Duodenal mucosa (tissue), 2 donors: ENCODE measurements around the gene TNRC18.
"Not testable (repeated sequence)": the region's sequence is repeated elsewhere in the genome, so short reads cannot be mapped to it uniquely, and the experiment has no call there.

Source experiments
- H3K27ac ChIP-seq: one replicate; pipeline ENCODE4 v1.7.0; 2013; ENCODE audit warnings: low read depth, low read length
- H3K27me3 ChIP-seq, 2 donors: one replicate each; pipeline ENCODE4 v1.7.0; 2013; ENCODE audit warnings: low read length in 2 of 2, control low read depth in 1 of 2; ENCODE audit not compliant: insufficient read depth in 2 of 2, control insufficient read depth in 1 of 2
- H3K36me3 ChIP-seq, 2 donors: one replicate each; pipeline ENCODE4 v1.7.0; 2013; ENCODE audit warnings: low read length in 2 of 2, control low read depth in 1 of 2; ENCODE audit not compliant: insufficient read depth in 2 of 2, control insufficient read depth in 1 of 2
- H3K4me1 ChIP-seq, 2 donors: one replicate each; pipeline ENCODE4 v1.7.0; 2013; ENCODE audit warnings: low read length in 2 of 2, control low read depth in 1 of 2; ENCODE audit not compliant: insufficient read depth in 2 of 2, control insufficient read depth in 1 of 2
- H3K4me3 ChIP-seq, 2 donors: one replicate each; pipeline ENCODE4 v1.7.0; 2013; ENCODE audit warnings: low read length in 2 of 2, low read depth in 1 of 2
- H3K9ac ChIP-seq, 2 donors: one replicate each; pipeline ENCODE4 v1.7.0; 2013; ENCODE audit warnings: low read length in 2 of 2, low read depth in 1 of 2
- H3K9me3 ChIP-seq, 2 donors: one replicate each; pipeline ENCODE4 v1.7.0; 2013; ENCODE audit warnings: low read length in 2 of 2, control low read depth in 1 of 2; ENCODE audit not compliant: control insufficient read depth in 1 of 2

The TNRC18 gene

GRCh38 chr7:5323800-5324781 is 99.5 kb downstream of the TNRC18 start:
- H3K9me3 ChIP-seq, H3K27me3 ChIP-seq, H3K9ac ChIP-seq, H3K27ac ChIP-seq, H3K4me1 ChIP-seq, H3K4me3 ChIP-seq: not testable (repeated sequence)
- H3K36me3 ChIP-seq, result peaks cover 4 to 56% of the 10 kb centered on the region in 2 donors

DNA sequence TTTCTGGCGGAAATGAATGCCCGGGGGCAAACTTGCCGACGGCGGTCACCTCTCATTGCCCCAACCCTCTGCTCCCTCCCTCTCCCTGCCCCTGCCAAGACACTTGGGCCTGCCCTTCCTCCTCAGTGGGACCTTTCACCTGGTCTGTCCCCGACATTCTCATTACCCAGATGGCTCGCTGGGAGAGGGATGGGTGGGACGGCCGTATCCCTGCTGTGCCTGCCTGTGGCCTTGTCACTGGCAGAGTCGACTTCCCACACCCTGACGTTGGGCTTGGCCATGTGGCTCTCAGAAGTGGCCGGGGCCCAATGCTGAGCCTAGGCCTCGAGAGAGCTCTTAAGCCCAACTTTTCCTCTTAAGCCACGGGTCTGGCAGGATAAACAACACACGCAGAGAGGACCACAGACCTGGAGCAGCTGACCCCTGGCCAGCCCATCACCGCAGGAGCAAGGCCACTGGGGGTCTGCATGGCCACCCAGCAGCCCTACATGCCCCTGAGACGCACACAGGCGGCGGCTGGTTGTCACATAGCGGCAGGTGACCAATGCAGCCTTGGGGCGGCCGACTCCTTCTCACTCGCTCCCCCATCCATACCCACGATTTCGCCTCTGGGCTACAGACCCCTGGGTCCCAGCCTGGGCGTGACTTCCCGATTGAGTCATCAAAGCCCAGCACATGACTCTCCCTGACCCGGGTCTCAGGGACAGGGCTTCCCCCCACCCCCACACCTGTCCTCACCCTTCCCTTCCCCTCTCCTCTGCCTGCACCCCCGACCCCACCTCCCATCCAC is 100.8 kb downstream of the TNRC18 start:
- H3K36me3 ChIP-seq, result peaks cover 9 to 57% of the 10 kb centered on the region in 2 donors
- H3K27me3 ChIP-seq, result no peaks in the 10 kb centered on the region
- H3K4me1 ChIP-seq, result no peaks in the 10 kb centered on the region
- H3K9ac ChIP-seq, result no peak overlapping the region
- no peak overlapping the region for H3K27ac ChIP-seq
- no peak overlapping the region for H3K4me3 ChIP-seq
- H3K9me3 ChIP-seq, result no peaks in the 10 kb centered on the region

DNA sequence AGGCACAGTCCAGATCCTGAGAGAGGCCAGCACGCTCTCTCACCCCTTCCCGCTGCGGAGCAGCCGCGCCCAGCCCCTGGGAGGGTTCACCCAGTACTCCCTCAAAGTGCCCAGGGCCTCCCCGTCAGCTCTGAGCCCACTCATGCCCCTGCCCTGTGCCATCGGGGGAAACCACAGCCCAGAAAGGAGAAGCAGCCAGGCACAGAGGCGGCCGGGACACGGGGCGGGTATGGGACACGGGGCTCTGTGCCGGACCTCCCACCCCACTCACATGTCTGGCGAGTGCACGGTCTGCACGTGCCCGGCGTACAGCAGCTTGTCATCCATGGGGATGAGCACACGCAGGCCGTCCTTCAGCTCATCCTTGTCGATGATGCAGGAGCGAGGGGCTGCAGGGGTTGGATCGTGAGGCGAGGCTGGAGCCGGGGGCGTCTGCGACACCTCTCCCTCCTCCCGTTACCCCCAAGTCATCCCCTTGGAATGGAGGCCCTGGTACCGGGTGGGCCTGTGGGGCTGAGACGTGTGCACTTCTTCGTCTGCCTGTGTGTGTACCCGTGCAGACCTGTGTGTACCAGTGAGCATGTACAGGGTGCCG is 102.7 kb downstream of the TNRC18 start:
- Histone ChIP-seq H3K27me3 (no peaks in the 10 kb centered on the region), H3K4me3 (no peak overlapping the region), H3K9me3 (no peaks in the 10 kb centered on the region), H3K9ac (no peak overlapping the region), H3K4me1 (no peaks in the 10 kb centered on the region), H3K36me3 (peaks cover 9 to 57% of the 10 kb centered on the region in 2 donors), H3K27ac (no peak overlapping the region)

DNA sequence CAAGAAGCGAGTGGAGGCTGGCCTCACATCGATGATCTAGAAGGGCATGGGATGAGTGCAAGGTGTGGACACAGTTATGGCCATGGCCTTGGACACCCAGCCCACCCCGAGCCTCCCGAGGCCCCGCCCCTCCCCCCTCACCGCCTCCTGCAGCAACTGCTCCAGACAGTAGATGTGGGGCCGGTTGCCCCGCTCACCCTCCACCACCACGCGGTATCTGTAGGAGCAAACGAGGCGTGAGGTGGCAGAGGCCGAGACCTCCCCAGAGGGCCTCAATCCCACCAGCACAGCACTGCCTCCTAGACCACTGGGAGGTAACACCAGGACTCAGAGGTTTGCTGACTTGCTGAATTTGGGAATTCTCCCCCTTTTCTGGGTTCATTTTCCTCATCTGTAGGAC is 103.2 kb downstream of the TNRC18 start:
- H3K9me3 ChIP-seq, result no peaks in the 10 kb centered on the region
- no peak overlapping the region for H3K27ac ChIP-seq
- H3K9ac ChIP-seq, result no peak overlapping the region
- H3K36me3 ChIP-seq, result peaks cover 9 to 60% of the 10 kb centered on the region in 2 donors
- no peak overlapping the region for H3K4me3 ChIP-seq
- H3K27me3 ChIP-seq, result no peaks in the 10 kb centered on the region
- H3K4me1 ChIP-seq, result no peaks in the 10 kb centered on the region

DNA sequence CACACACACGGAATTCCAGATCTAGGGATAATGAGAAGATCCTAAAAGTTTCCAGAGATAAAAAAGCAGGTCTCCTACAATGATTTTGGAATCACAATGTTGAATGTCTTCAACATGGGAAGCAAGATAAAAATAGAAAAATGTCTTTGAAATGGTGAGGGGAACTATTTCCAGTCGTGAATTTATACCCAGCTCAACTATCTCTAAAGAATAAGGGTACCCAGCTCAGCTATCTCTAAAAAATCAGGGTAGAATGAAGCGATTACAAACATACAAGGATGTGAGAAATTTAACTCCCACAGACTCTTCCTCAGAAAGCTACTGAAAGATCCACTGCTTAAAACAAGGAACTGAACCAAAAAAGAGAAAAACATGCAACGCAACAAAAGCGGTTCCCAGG is 105.0 kb downstream of the TNRC18 start:
- H3K4me3 ChIP-seq, H3K4me1 ChIP-seq, H3K27me3 ChIP-seq, H3K9me3 ChIP-seq, H3K27ac ChIP-seq, H3K9ac ChIP-seq: not testable (repeated sequence)
- H3K36me3 ChIP-seq, result peaks cover 9 to 56% of the 10 kb centered on the region in 2 donors

DNA sequence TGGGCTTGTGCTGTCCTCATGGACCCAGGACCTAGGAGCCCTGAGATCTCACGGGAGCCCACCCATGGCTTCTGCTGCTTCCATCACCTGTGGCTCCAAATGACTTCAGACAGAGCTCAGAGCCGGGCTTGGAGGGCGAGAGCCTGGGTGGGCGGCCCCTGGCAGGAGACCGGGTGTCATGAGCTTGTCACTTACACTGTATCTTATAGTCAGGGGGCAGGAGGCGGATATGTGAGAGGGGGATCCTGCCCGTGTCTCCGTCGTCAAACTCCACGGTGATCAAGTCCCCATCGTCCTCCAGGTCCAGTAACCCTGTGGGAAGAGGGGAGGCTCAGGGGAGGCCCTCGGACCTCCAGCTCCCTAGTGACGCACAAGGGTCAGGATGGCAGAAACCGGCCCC is 107.9 kb downstream of the TNRC18 start:
- Histone ChIP-seq H3K9ac (no peak overlapping the region), H3K4me3 (no peak overlapping the region), H3K36me3 (peaks cover 9 to 49% of the 10 kb centered on the region in 2 donors), H3K27me3 (no peaks in the 10 kb centered on the region), H3K27ac (no peak overlapping the region), H3K9me3 (no peaks in the 10 kb centered on the region), H3K4me1 (no peaks in the 10 kb centered on the region)

- H3K36me3 ChIP-seq, result peaks cover 11 to 44% of the 10 kb centered on the region in 2 donors
- no peak overlapping the region for H3K9ac ChIP-seq
- H3K4me1 ChIP-seq, result no peaks in the 10 kb centered on the region
- H3K9me3 ChIP-seq, result no peaks in the 10 kb centered on the region
- no peak overlapping the region for H3K4me3 ChIP-seq
- H3K27ac ChIP-seq, result no peak overlapping the region
- H3K27me3 ChIP-seq, result no peaks in the 10 kb centered on the region
Measured at GRCh38 chr7:5314864-5315263, 108.8 kb downstream of the TNRC18 start.

- peaks cover 6 to 38% of the 10 kb centered on the region in 2 donors for H3K36me3 ChIP-seq
- not testable (repeated sequence) for H3K4me1 ChIP-seq, H3K4me3 ChIP-seq, H3K9me3 ChIP-seq, H3K27ac ChIP-seq, H3K27me3 ChIP-seq, H3K9ac ChIP-seq
Measured at GRCh38 chr7:5313076-5313885, 110.4 kb downstream of the TNRC18 start.

DNA sequence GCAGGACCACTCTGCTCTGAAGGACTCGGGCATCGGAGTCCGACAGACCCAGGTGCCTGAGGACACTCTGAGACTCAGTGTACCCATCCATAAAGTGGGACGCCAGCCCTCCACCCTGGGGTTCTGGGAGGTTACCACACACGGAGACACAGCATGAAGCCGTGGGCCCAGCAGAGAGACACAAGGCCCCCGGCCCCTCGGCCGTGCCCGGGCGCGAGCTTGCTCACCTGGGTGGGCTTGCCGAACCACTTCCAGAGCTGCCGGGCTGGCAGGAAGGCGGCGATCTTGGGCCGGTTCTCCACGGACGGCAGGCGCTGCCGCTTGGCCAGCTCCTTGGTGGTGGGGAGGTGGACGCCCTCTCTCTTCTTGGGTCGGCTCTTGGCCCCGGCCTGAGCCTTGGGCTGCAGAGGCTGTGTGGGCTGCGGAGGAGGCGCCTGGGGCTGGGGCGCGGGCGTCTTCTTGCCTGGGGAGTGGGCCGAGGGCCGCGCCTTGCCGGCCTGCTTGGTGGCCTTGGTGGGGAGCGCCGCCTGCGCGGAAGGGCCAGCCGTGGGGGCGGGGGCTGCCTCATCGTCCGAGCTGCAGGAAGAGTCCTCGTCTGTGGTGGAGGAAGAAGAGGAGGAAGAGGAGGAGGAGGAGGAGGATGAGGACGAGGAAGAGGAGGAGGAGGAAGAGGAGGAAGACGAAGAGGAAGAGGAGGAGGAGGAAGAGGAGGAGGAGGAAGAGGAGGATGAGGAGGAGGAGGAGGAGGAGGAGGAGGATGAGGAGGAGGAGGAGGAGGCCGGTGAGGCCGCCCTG is 111.2 kb downstream of the TNRC18 start:
- H3K4me3 ChIP-seq, H3K27ac ChIP-seq, H3K9me3 ChIP-seq, H3K27me3 ChIP-seq, H3K4me1 ChIP-seq, H3K9ac ChIP-seq: not testable (repeated sequence)
- H3K36me3 ChIP-seq, result peaks cover 6 to 46% of the 10 kb centered on the region in 2 donors
